IMR-90 (cell line): ENCODE measurements around the gene YKT6. TPM values are rescaled to one million over a fixed set of nuclear protein-coding genes. Genes with fewer than 3 reads are reported as not detected.
A peak's percentile ranks its signal among the peaks of the same experiment; 100 is the strongest.

Source experiments
- ATAC-seq: fragments of 200-7000 bp; cut with Tn5 transposase; 2 replicates; pipeline ENCODE4 v1.9.1; 2020; ENCODE audit warnings: low read depth, mild to moderate bottlenecking, moderate library complexity
- BruUV-seq: library from RNA; stranded (reverse); fragments of 400-500 nt; replicated peaks from 2 replicates; lab custom pipeline; 2021; lab: Mats Ljungman, UMichigan
- CTCF ChIA-PET: fragments of 300-600 bp; formaldehyde crosslinking; extraction: SDS; loops from one replicate; lab custom pipeline; 2021; ENCODE audit warnings: antibody characterized with exemption; lab: Yijun Ruan, JAX
- POLR2A ChIA-PET: fragments of 300-600 bp; sonication (Branson Sonifier 250); formaldehyde crosslinking; loops from one replicate; lab custom pipeline; 2022; ENCODE audit warnings: antibody characterized with exemption; ENCODE audit not compliant: unreplicated experiment; lab: Charles Lee
- DNase-seq: peaks from one replicate; pipeline ENCODE4 v3.0.0; 2013
- H2AFZ ChIP-seq: replicated peaks from 2 replicates; pipeline ENCODE3; 2013; ENCODE audit warnings: low read length, mild to moderate bottlenecking; ENCODE audit not compliant: poor library complexity
- H2AK5ac ChIP-seq: 2 replicates; pipeline ENCODE4 v1.6.1; 2013; ENCODE audit warnings: low read depth, low read length, inconsistent platforms
- H2AK9ac ChIP-seq: replicated peaks from 2 replicates; pipeline ENCODE3; 2013; ENCODE audit warnings: mild to moderate bottlenecking, low read depth, low read length, moderate library complexity; ENCODE audit not compliant: poor library complexity
- H2BK120ac ChIP-seq: 2 replicates; pipeline ENCODE4 v1.6.1; 2013; ENCODE audit warnings: low read depth, low read length, inconsistent platforms
- H2BK15ac ChIP-seq: 3 replicates; pipeline ENCODE4 v1.6.1; 2013; ENCODE audit warnings: low read depth, low read length, inconsistent platforms
- H2BK20ac ChIP-seq: 2 replicates; pipeline ENCODE4 v1.6.1; 2013; ENCODE audit warnings: low read depth, mild to moderate bottlenecking, inconsistent platforms, low read length, moderate library complexity
- H2BK5ac ChIP-seq: 2 replicates; pipeline ENCODE4 v1.6.1; 2013; ENCODE audit warnings: mild to moderate bottlenecking, low read depth, low read length, inconsistent platforms; ENCODE audit not compliant: poor library complexity, severe bottlenecking
- H3K14ac ChIP-seq: replicated peaks from 2 replicates; pipeline ENCODE4 v1.6.1; 2013; ENCODE audit warnings: low read depth, low read length, inconsistent platforms
- H3K18ac ChIP-seq: 2 replicates; pipeline ENCODE4 v1.6.1; 2013; ENCODE audit warnings: low read depth, low read length, control low read depth
- H3K23ac ChIP-seq: 2 replicates; pipeline ENCODE4 v1.6.1; 2013; ENCODE audit warnings: low read depth, low read length, inconsistent platforms
- H3K27ac ChIP-seq: 2 replicates; pipeline ENCODE4 v1.5.1; 2013; ENCODE audit warnings: mild to moderate bottlenecking, control low read depth, low read length; ENCODE audit not compliant: insufficient read depth
- H3K27me3 ChIP-seq: 2 replicates; pipeline ENCODE4 v1.6.1; 2013; ENCODE audit warnings: low read length; ENCODE audit not compliant: control insufficient read depth, insufficient read depth
- H3K36me3 ChIP-seq: 2 replicates; pipeline ENCODE4 v1.6.1; 2013; ENCODE audit warnings: low read length, mixed read lengths; ENCODE audit not compliant: control insufficient read depth, insufficient read depth
- H3K4ac ChIP-seq: 2 replicates; pipeline ENCODE4 v1.6.1; 2013; ENCODE audit warnings: low read depth, low read length, inconsistent platforms
- H3K4me1 ChIP-seq: 2 replicates; pipeline ENCODE4 v1.6.1; 2013; ENCODE audit warnings: low read length, mixed read lengths; ENCODE audit not compliant: control insufficient read depth, insufficient read depth
- H3K4me2 ChIP-seq: 2 replicates; pipeline ENCODE4 v1.6.1; 2013; ENCODE audit warnings: low read depth, mild to moderate bottlenecking, control low read depth, low read length, moderate library complexity
- H3K4me3 ChIP-seq: 2 replicates; pipeline ENCODE4 v1.5.1; 2013; ENCODE audit warnings: low read depth, mild to moderate bottlenecking, control low read depth, low read length, moderate library complexity; ENCODE audit not compliant: insufficient read depth
- H3K56ac ChIP-seq: 2 replicates; pipeline ENCODE4 v1.6.1; 2013; ENCODE audit warnings: low read length, inconsistent platforms; ENCODE audit not compliant: insufficient read depth; ENCODE audit errors: extremely low read depth
- H3K79me1 ChIP-seq, 2 experiments: 2 replicates each; pipeline ENCODE4 v1.6.1; 2013; ENCODE audit warnings: low read length in 2 of 2, inconsistent platforms in 1 of 2, low read depth in 1 of 2
- H3K9ac ChIP-seq: 2 replicates; pipeline ENCODE4 v1.6.1; 2013; ENCODE audit warnings: low read depth, low read length, control low read depth
- H3K9me1 ChIP-seq: 2 replicates; pipeline ENCODE4 v1.6.1; 2013; ENCODE audit warnings: low read length, inconsistent platforms; ENCODE audit not compliant: insufficient read depth
- H3K9me3 ChIP-seq: 2 replicates; pipeline ENCODE4 v1.6.1; 2013; ENCODE audit warnings: low read length; ENCODE audit not compliant: control insufficient read depth, insufficient read depth
- H4K20me1 ChIP-seq: 2 replicates; pipeline ENCODE4 v1.6.1; 2013; ENCODE audit warnings: low read length, inconsistent platforms; ENCODE audit not compliant: insufficient read depth
- H4K5ac ChIP-seq: 2 replicates; pipeline ENCODE4 v1.6.1; 2013; ENCODE audit warnings: mild to moderate bottlenecking, low read depth, low read length, control low read depth
- H4K8ac ChIP-seq, 2 experiments: 2 replicates each; pipeline ENCODE4 v1.6.1; 2013; ENCODE audit warnings: low read depth in 2 of 2, low read length in 2 of 2, control low read depth in 1 of 2, inconsistent platforms in 1 of 2
- H4K91ac ChIP-seq: 2 replicates; pipeline ENCODE4 v1.6.1; 2013; ENCODE audit warnings: low read depth, low read length, inconsistent platforms; ENCODE audit not compliant: insufficient read depth
- NFE2L2 ChIP-seq: fragments of 150-350 bp; IDR thresholded peaks from 2 replicates; pipeline ENCODE4 v1.6.1; 2016; ENCODE audit warnings: low read depth, mild to moderate bottlenecking, low read length
- RFX5 ChIP-seq: IDR thresholded peaks from 2 replicates; pipeline ENCODE4 v1.8.0; 2012; ENCODE audit warnings: low read depth, mild to moderate bottlenecking, low read length, moderate library complexity
- SMC3 ChIP-seq: fragments of 150-350 bp; IDR thresholded peaks from 2 replicates; pipeline ENCODE4 v1.6.1; 2016; ENCODE audit warnings: low read depth, mild to moderate bottlenecking, antibody characterized with exemption, low read length, moderate library complexity
- whole genome bisulfite sequencing, 2 experiments: methylation state at CpG; one replicate each; pipeline versions ENCODE4 v1.1.5 to v1.1.7; 2013; ENCODE audit warnings: missing lambda C conversion rate in 2 of 2; ENCODE audit not compliant: insufficient read length in 1 of 2; ENCODE audit errors: extremely low coverage in 2 of 2; 5-methylcytosine and 5-hydroxymethylcytosine counted together
- dilution Hi-C: fragments of 300-500 bp; cut with HindIII; formaldehyde crosslinking; loops from one replicate; pipeline ENCODE4 v1.14.3; 2018; ENCODE audit warnings: low sequenced_read_pairs; ENCODE audit not compliant: unreplicated experiment
- in situ Hi-C: fragments of 300-500 bp; cut with MboI; formaldehyde crosslinking; loops from 3 replicates; pipeline ENCODE4 v1.14.3; 2019; ENCODE audit warnings: low sequenced_read_pairs, inconsistent platforms, mixed read lengths
- intact Hi-C: fragments of 100-400 bp; cut with micrococcal nuclease; formaldehyde crosslinking; loops from 2 replicates; pipeline ENCODE4 v1.10.0; 2022
- polyA plus RNA-seq, 3 experiments: library from polyadenylated mRNA; depleted of rRNA; stranded (reverse); fragments of >200 nt; gene quantifications; 2 replicates each; pipeline ENCODE4 v1.2.3, GENCODE V29; 2012; ENCODE audit warnings: low replicate concordance in 1 of 3
- total RNA-seq: library from RNA; depleted of rRNA; stranded (reverse); fragments of >200 nt; gene quantifications from 2 replicates; pipeline ENCODE4 v1.2.3, GENCODE V29; 2012
- TF ChIP-seq, protein P1 (sequence below): conservative IDR thresholded peaks from 2 replicates; pipeline ENCODE4 v1.5.1; 2012; ENCODE audit warnings: mild to moderate bottlenecking, low read depth, low read length, improper control_type of control experiment
- TF ChIP-seq, protein P2 (sequence below): fragments of 150-350 bp; IDR thresholded peaks from 2 replicates; pipeline ENCODE4 v1.6.1; 2016; ENCODE audit warnings: low read depth, mild to moderate bottlenecking, low read length, moderate library complexity, borderline replicate concordance
- TF ChIP-seq, protein P3 (sequence below): fragments of 150-350 bp; IDR thresholded peaks from 2 replicates; pipeline ENCODE4 v1.6.1; 2017; ENCODE audit warnings: mild to moderate bottlenecking, antibody characterized with exemption, low read length, low read depth

YKT6 gene
- total and polyA plus RNA-seq, 2 of the 4 experiments (the other 2 are of a cell fraction): 115 to 120 TPM

DNA sequence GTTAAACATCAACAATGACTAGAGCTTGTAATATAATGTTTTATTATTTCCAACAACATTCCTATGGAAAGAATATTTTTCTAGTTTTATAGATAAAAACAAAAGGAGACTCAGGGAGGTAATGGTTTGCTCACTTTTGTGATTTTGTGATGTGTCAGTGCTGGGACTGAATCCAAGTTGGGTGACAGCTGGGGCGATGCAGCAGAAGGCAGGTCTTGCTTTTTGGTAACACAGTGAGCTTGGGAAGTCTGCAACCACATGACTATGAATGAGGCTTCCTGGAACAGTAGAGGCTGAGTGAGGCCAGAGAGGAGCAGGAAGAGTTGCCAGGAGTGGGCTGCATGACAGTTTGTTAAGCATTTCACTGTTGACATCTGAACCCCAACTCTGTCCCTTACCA is 4.9 kb upstream of the YKT6 start:
- Histone ChIP-seq H4K5ac (no peak overlapping the region), H3K4me1 (no peaks in the 10 kb centered on the region), H3K4me3 (no peak overlapping the region), H4K20me1 (no peaks in the 10 kb centered on the region), H2BK15ac (no peak overlapping the region), H3K79me1 (no peaks in the 10 kb centered on the region), H2BK5ac (no peak overlapping the region), H3K27ac (no peak overlapping the region), H2AFZ (no peak overlapping the region), H3K27me3 (peaks cover 10% of the 10 kb centered on the region), H3K23ac (no peak overlapping the region), H3K9me3 (no peaks in the 10 kb centered on the region), H3K9me1 (no peaks in the 10 kb centered on the region), H3K56ac (no peak overlapping the region), H3K36me3 (no peaks in the 10 kb centered on the region), H4K8ac (no peak overlapping the region), H2AK9ac (no peak overlapping the region), H2AK5ac (no peak overlapping the region), H2BK20ac (no peak overlapping the region), H3K9ac (no peak overlapping the region), H3K14ac (no peak overlapping the region), H3K4me2 (no peak overlapping the region), H3K4ac (no peak overlapping the region), H2BK120ac (no peak overlapping the region), H3K18ac (no peak overlapping the region), H4K91ac (no peak overlapping the region)
- TF ChIP-seq RFX5 (no peak), NFE2L2 (no peak), SMC3 (no peak)
- TF ChIP-seq, protein P1, sequence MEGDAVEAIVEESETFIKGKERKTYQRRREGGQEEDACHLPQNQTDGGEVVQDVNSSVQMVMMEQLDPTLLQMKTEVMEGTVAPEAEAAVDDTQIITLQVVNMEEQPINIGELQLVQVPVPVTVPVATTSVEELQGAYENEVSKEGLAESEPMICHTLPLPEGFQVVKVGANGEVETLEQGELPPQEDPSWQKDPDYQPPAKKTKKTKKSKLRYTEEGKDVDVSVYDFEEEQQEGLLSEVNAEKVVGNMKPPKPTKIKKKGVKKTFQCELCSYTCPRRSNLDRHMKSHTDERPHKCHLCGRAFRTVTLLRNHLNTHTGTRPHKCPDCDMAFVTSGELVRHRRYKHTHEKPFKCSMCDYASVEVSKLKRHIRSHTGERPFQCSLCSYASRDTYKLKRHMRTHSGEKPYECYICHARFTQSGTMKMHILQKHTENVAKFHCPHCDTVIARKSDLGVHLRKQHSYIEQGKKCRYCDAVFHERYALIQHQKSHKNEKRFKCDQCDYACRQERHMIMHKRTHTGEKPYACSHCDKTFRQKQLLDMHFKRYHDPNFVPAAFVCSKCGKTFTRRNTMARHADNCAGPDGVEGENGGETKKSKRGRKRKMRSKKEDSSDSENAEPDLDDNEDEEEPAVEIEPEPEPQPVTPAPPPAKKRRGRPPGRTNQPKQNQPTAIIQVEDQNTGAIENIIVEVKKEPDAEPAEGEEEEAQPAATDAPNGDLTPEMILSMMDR: no peak
- TF ChIP-seq, protein P2, sequence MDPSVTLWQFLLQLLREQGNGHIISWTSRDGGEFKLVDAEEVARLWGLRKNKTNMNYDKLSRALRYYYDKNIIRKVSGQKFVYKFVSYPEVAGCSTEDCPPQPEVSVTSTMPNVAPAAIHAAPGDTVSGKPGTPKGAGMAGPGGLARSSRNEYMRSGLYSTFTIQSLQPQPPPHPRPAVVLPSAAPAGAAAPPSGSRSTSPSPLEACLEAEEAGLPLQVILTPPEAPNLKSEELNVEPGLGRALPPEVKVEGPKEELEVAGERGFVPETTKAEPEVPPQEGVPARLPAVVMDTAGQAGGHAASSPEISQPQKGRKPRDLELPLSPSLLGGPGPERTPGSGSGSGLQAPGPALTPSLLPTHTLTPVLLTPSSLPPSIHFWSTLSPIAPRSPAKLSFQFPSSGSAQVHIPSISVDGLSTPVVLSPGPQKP: no peak
- TF ChIP-seq, protein P3, sequence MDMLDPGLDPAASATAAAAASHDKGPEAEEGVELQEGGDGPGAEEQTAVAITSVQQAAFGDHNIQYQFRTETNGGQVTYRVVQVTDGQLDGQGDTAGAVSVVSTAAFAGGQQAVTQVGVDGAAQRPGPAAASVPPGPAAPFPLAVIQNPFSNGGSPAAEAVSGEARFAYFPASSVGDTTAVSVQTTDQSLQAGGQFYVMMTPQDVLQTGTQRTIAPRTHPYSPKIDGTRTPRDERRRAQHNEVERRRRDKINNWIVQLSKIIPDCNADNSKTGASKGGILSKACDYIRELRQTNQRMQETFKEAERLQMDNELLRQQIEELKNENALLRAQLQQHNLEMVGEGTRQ: no peak
- WGBS, 2 experiments: no CpG with 5 or more reads among the region's 1 CpG
- ATAC-seq: no peak
- CTCF ChIA-PET: interaction anchor here (1.1 to 1.7 kb wide), 2 partner anchors 72 to 123 kb away, joined by 3 to 8 read pairs; partner anchors contain the start of gene POLD2
- dilution Hi-C loops: no loop called here
- intact Hi-C loops: loop anchor here (1.0 kb wide), 2 partner anchors 65 to 124 kb away; no protein-coding TSS in a partner anchor
- DNase-seq: peak; percentile 14
- POLR2A ChIA-PET: interaction anchor here (1.0 kb wide), 1 partner anchor 123 kb away, joined by 3 read pairs; no protein-coding TSS in a partner anchor
- no TSS peak for BruUV-seq
- in situ Hi-C loops: loop anchor here (5.0 to 10.0 kb wide), 2 partner anchors 71 to 129 kb away; partner anchors contain the start of genes PGAM2 and POLD2
